Bone marrow (tissue), 2 donors: ENCODE measurements around the gene AFF4.
A peak's percentile ranks its signal among the peaks of the same experiment; 100 is the strongest.
"Not testable (repeated sequence)": the region's sequence is repeated elsewhere in the genome, so short reads cannot be mapped to it uniquely, and the experiment has no call there.

ENCODE experiments used
- DNase-seq, 2 donors: peaks; one replicate each; lab custom pipeline; 2025; lab: John Stamatoyannopoulos, UW

AFF4 gene

GRCh38 chr5:132854992-132855391, 108.4 kb downstream of the AFF4 start:
- not testable (repeated sequence) for DNase-seq

- no peak for DNase-seq
Measured at GRCh38 chr5:132854301-132854700, 109.1 kb downstream of the AFF4 start.

- DNase-seq: no peak
Measured at GRCh38 chr5:132853790-132854189, 109.6 kb downstream of the AFF4 start.

- DNase-seq: no peak
Measured at GRCh38 chr5:132853323-132853722, 110.1 kb downstream of the AFF4 start.

- no peak for DNase-seq
Measured at GRCh38 chr5:132850066-132850465, 113.4 kb downstream of the AFF4 start.

GRCh38 chr5:132849347-132849746, 114.1 kb downstream of the AFF4 start:
- DNase-seq: no peak

- DNase-seq: no peak
Measured at GRCh38 chr5:132848270-132848669, 115.2 kb downstream of the AFF4 start.

GRCh38 chr5:132841305-132841704, 122.1 kb downstream of the AFF4 start:
- DNase-seq: no peak

- no peak for DNase-seq
Measured at GRCh38 chr5:132840896-132841295, 122.5 kb downstream of the AFF4 start.

- DNase-seq: no peak
Measured at GRCh38 chr5:132840313-132840712, 123.1 kb downstream of the AFF4 start.

- DNase-seq: no peak
Measured at GRCh38 chr5:132839426-132840301, 123.8 kb downstream of the AFF4 start.

GRCh38 chr5:132838516-132839282, 124.7 kb downstream of the AFF4 start:
- DNase-seq: no peak

GRCh38 chr5:132837868-132838267, 125.6 kb downstream of the AFF4 start:
- no peak for DNase-seq

- DNase-seq: no peak
Measured at GRCh38 chr5:132836852-132837251, 126.6 kb downstream of the AFF4 start.

GRCh38 chr5:132834057-132834456, 129.4 kb downstream of the AFF4 start:
- DNase-seq: no peak

- DNase-seq: no peak
Measured at GRCh38 chr5:132832612-132833011, 130.8 kb downstream of the AFF4 start.

GRCh38 chr5:132831095-132831860, 132.2 kb downstream of the AFF4 start:
- no peak for DNase-seq

GRCh38 chr5:132830436-132831094, 132.9 kb downstream of the AFF4 start, which contains the start of gene SHROOM1:
Gene SHROOM1 (minus strand): TSS chr5:132830647. CDS start chr5:132826140, 4,507 bp downstream.
- no peak for DNase-seq

- DNase-seq: peak; percentile 14 to 48
Measured at GRCh38 chr5:132829742-132830435, 133.5 kb downstream of the AFF4 start.

GRCh38 chr5:132828846-132829494, 134.5 kb downstream of the AFF4 start:
- no peak for DNase-seq
